ENCODE results near the gene MFAP2. TPM values are rescaled to one million over a fixed set of nuclear protein-coding genes. Genes with fewer than 3 reads are reported as not detected.

The MFAP2 gene
- total and polyA plus RNA-seq, 7 experiments from 2014 or later, result 0.76 TPM; not detected in 6

DNA sequence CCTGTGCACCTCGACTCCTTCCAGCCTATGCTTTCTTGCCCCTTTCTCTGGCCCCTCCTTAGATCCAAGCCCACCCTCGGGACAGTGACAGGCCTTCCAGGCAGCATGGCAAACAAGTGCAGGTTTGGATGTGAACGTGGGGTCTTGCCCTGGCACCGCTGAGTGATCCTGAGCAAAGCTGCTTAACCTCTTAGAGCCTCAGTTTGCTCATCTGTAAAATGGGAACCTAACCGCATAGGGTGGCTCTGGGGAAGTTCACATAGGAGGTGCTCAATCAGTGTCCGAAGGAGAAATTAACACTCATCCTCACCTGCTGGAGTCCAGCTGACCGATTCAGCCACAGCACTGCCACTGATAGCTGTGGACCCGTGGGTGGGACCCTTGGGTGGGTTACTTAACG, 7.2 kb downstream of the MFAP2 start:
- Histone ChIP-seq H3K36me3 (ENCODE audit: control insufficient read depth in 2 of 3, insufficient read depth in 3 of 3, low read length in 3 of 3) (peaks cover 0 to 31% (median 0%) of the 10 kb centered on the region in 3 experiments), H3K4me1 (ENCODE audit: control insufficient read depth in 2 of 2, insufficient read depth in 2 of 2, low read length in 2 of 2) (no peaks in the 10 kb centered on the region), H3K27me3 (ENCODE audit: control insufficient read depth in 2 of 2, insufficient read depth in 2 of 2, low read length in 2 of 2) (no peaks in the 10 kb centered on the region), H3K27ac (ENCODE audit: low read depth, low read length) (no peak overlapping the region), H3K4me3 (ENCODE audit: low read length) (no peak overlapping the region), H3K9me3 (ENCODE audit: control insufficient read depth in 2 of 3, low read length in 3 of 3) (no peaks in the 10 kb centered on the region)
- Mint-ChIP-seq H3K9me3 (no peaks in the 10 kb centered on the region), H3K27ac (no peak overlapping the region), H3K4me3 (no peak overlapping the region), H3K4me1 (no peaks in the 10 kb centered on the region), H3K27me3 (no peaks in the 10 kb centered on the region), H3K36me3 (peaks cover 0 to 3% (median 0%) of the 10 kb centered on the region in 5 donors)
- intact Hi-C loops (cut with micrococcal nuclease), result no loop called here
- no peak for ATAC-seq
- ChIA-PET CTCF (no interaction called here), POLR2A (no interaction called here)
- no peak for DNase-seq

DNA sequence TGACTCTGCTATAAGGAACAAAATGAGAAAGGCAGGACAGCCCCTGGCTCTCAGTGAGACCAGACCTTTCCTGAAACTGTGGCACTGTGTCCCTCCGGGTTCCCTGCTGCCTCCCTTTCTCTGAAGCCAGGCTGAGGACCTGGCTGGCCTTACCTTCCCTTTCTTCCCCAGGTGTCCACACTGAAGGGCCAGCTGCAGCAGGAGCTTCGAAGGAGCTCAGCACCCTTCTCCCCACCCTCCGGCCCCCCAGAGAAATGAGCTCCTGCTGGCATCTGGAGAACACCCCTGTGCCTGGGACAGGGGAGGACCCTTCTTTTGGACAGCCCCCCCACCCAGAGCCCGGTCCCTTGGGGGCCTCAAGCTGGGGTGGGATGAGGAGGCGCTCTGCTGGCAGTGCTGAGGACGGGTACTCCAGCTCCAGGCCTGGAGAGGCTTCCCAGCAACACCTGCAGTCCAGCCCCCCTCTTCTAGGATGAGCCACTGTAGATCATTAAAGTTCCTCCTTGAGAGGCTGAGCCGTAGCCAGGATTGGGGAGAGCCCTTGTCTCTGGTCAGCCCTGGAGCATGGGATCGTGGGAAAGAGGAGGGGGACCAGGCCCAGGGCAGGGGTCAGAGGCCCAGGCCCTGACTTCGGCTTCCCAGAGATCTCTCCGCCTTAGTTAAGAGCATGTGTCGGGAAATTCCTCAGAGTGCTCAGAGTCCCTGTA, 8.1 kb downstream of the MFAP2 start:
- Histone ChIP-seq H3K4me1 (ENCODE audit: control insufficient read depth in 2 of 2, insufficient read depth in 2 of 2, low read length in 2 of 2) (no peaks in the 10 kb centered on the region), H3K27ac (ENCODE audit: low read depth, low read length) (no peak overlapping the region), H3K4me3 (ENCODE audit: low read length) (no peak overlapping the region), H3K36me3 (ENCODE audit: control insufficient read depth in 2 of 3, insufficient read depth in 3 of 3, low read length in 3 of 3) (peaks cover 0 to 40% (median 0%) of the 10 kb centered on the region in 3 experiments), H3K9me3 (ENCODE audit: control insufficient read depth in 2 of 3, low read length in 3 of 3) (no peaks in the 10 kb centered on the region), H3K27me3 (ENCODE audit: control insufficient read depth in 2 of 2, insufficient read depth in 2 of 2, low read length in 2 of 2) (no peaks in the 10 kb centered on the region)
- DNase-seq (no peak), ATAC-seq (no peak)
- Mint-ChIP-seq H3K4me3 (no peak overlapping the region), H3K27me3 (no peaks in the 10 kb centered on the region), H3K36me3 (peaks cover 0 to 3% (median 0%) of the 10 kb centered on the region in 5 donors), H3K4me1 (peaks cover 0 to 1% (median 0%) of the 10 kb centered on the region in 7 donors), H3K9me3 (no peaks in the 10 kb centered on the region), H3K27ac (no peak overlapping the region)
- ChIA-PET CTCF (no interaction called here), POLR2A (interaction anchor here (0.6 kb wide), 1 partner anchor 8 kb away, joined by 3 read pairs; the partner anchor contains the start of gene MFAP2)
- intact Hi-C loops (cut with micrococcal nuclease), result no loop called here

DNA sequence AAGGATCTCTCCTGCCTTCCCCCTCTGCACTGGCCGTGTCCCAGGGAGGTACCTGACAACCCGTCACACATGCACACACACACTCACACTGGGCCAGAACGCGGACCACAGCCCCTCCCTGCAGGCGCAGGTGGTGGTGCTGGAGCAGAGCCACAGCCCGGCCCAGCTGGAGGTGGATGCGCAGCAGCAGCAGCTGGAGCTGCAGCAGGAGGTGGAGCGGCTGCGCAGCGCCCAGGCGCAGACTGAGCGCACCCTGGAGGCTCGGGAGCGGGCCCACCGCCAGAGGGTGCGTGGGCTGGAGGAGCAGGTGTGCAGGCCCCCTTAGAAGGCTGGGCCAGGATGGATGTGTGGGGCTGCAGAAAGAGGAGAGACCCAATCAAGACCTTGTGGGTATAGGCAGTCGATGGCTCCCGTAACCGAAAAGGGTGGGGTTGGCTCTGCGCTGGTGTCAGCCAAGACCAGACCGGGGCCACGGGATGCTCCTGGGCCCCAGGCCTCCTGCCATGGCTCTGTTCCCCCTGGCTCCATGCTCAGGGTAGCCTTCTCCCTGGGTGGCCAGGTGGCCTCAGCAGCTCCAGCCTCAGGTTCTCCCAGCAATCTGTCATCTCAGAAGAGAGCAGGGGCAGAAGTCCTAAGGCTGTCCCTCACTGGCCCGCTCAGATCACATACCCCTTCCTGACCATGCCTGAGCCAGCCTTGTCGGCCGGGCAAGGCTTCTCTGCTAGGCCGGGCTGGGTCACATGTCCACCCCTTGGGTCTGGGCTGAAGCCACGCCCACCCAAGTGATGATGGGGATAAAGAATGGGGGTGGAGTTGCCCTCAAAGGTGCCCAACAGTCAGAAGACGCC, 8.9 kb downstream of the MFAP2 start:
- CTCF ChIA-PET, result no interaction called here
- intact Hi-C loops (cut with micrococcal nuclease), result no loop called here
- no peaks in the 10 kb centered on the region for H3K9me3 ChIP-seq (ENCODE audit: control insufficient read depth in 2 of 3, low read length in 3 of 3)
- no peak for DNase-seq
- Mint-ChIP-seq H3K4me3 (no peak overlapping the region), H3K9me3 (no peaks in the 10 kb centered on the region), H3K4me1 (peaks cover 0 to 1% (median 0%) of the 10 kb centered on the region in 7 donors), H3K36me3 (peaks cover 0 to 4% (median 0%) of the 10 kb centered on the region in 5 donors), H3K27me3 (no peaks in the 10 kb centered on the region), H3K27ac (peak overlapping the region in 1 of 9 donors; percentile 51)
- no peak for ATAC-seq
- no peaks in the 10 kb centered on the region for H3K4me1 ChIP-seq (ENCODE audit: control insufficient read depth in 2 of 2, insufficient read depth in 2 of 2, low read length in 2 of 2)
- POLR2A ChIA-PET, result interaction anchor here (0.6 kb wide), 1 partner anchor 9 kb away, joined by 3 read pairs; the partner anchor contains the start of gene MFAP2
- no peak overlapping the region for H3K4me3 ChIP-seq (ENCODE audit: low read length)
- H3K36me3 ChIP-seq (ENCODE audit: control insufficient read depth in 2 of 3, insufficient read depth in 3 of 3, low read length in 3 of 3), result peaks cover 0 to 47% (median 0%) of the 10 kb centered on the region in 3 experiments
- H3K27me3 ChIP-seq (ENCODE audit: control insufficient read depth in 2 of 2, insufficient read depth in 2 of 2, low read length in 2 of 2), result no peaks in the 10 kb centered on the region
- H3K27ac ChIP-seq (ENCODE audit: low read depth, low read length), result no peak overlapping the region

- intact Hi-C loops (cut with micrococcal nuclease), result no loop called here
- POLR2A ChIA-PET, result no interaction called here
Measured at GRCh38 chr1:16970132-16970910, 10.1 kb downstream of the MFAP2 start.

DNA sequence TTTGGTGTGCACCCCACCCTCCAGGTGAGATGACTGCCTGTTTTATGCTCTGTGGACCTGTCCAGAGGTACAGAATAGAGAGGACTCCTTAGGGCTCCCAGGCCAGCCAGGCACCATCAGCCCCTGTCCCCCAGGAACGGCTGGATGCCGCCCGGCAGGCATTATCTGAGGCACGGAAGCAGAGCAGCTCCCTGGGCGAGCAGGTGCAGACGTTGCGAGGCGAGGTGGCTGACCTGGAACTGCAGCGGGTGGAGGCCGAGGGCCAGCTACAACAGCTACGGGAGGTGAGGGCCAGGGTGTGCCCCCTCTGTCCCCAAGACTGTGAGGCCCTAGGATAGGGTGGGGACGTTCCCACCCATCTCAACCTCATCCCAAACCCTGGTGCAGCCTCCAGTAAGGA, 10.8 kb downstream of the MFAP2 start:
- CTCF ChIA-PET, result interaction anchor here (1.7 kb wide), 1 partner anchor 10 kb away, joined by 5 read pairs; no protein-coding TSS in a partner anchor

More at GRCh38 chr1:16970132-16970910, 10.1 kb downstream of the MFAP2 start:
- H3K36me3 ChIP-seq (ENCODE audit: control insufficient read depth in 2 of 3, insufficient read depth in 3 of 3, low read length in 3 of 3), result peaks cover 0 to 60% (median 0%) of the 10 kb centered on the region in 3 experiments
- H3K4me3 Mint-ChIP-seq, result no peak overlapping the region
- no peaks in the 10 kb centered on the region for H3K4me1 ChIP-seq (ENCODE audit: control insufficient read depth in 2 of 2, insufficient read depth in 2 of 2, low read length in 2 of 2)
- no peak for ATAC-seq
- no peaks in the 10 kb centered on the region for H3K27me3 ChIP-seq (ENCODE audit: control insufficient read depth in 2 of 2, insufficient read depth in 2 of 2, low read length in 2 of 2)
- H3K27me3 Mint-ChIP-seq, result no peaks in the 10 kb centered on the region
- CTCF ChIA-PET, result interaction anchor here (1.1 kb wide), 1 partner anchor 10 kb away, joined by 5 read pairs; no protein-coding TSS in a partner anchor
- H3K36me3 Mint-ChIP-seq, result peaks cover 0 to 8% (median 0%) of the 10 kb centered on the region in 5 donors
- no peak overlapping the region for H3K4me3 ChIP-seq (ENCODE audit: low read length)
- DNase-seq, result no peak
- H3K9me3 Mint-ChIP-seq, result no peaks in the 10 kb centered on the region
- H3K9me3 ChIP-seq (ENCODE audit: control insufficient read depth in 2 of 3, low read length in 3 of 3), result no peaks in the 10 kb centered on the region
- H3K27ac Mint-ChIP-seq, result peak overlapping the region in 2 of 9 donors; percentile 36 to 51
- H3K27ac ChIP-seq (ENCODE audit: low read depth, low read length), result no peak overlapping the region
- H3K4me1 Mint-ChIP-seq, result peaks cover 0 to 1% (median 0%) of the 10 kb centered on the region in 7 donors

GRCh38 chr1:16969057-16969611, 11.3 kb downstream of the MFAP2 start:
- Histone ChIP-seq H3K9me3 (ENCODE audit: control insufficient read depth in 2 of 3, low read length in 3 of 3) (no peaks in the 10 kb centered on the region), H3K27me3 (ENCODE audit: control insufficient read depth in 2 of 2, insufficient read depth in 2 of 2, low read length in 2 of 2) (no peaks in the 10 kb centered on the region), H3K36me3 (ENCODE audit: control insufficient read depth in 2 of 3, insufficient read depth in 3 of 3, low read length in 3 of 3) (peaks cover 0 to 64% (median 0%) of the 10 kb centered on the region in 3 experiments), H3K4me1 (ENCODE audit: control insufficient read depth in 2 of 2, insufficient read depth in 2 of 2, low read length in 2 of 2) (no peaks in the 10 kb centered on the region), H3K27ac (ENCODE audit: low read depth, low read length) (no peak overlapping the region), H3K4me3 (ENCODE audit: low read length) (no peak overlapping the region)
- Mint-ChIP-seq H3K9me3 (peaks cover 0 to 3% (median 0%) of the 10 kb centered on the region in 11 donors), H3K4me3 (no peak overlapping the region), H3K27me3 (no peaks in the 10 kb centered on the region), H3K4me1 (peaks cover 0 to 1% (median 0%) of the 10 kb centered on the region in 7 donors), H3K27ac (no peak overlapping the region), H3K36me3 (peaks cover 0 to 10% (median 0%) of the 10 kb centered on the region in 5 donors)
- CTCF ChIA-PET, result interaction anchor here (1.7 kb wide), 1 partner anchor 9 kb away, joined by 5 read pairs; no protein-coding TSS in a partner anchor
- intact Hi-C loops (cut with micrococcal nuclease), result loop anchor here in 1 of 2 donors (10.0 kb wide), 1 partner anchor 46 kb away; the partner anchor contains the start of gene ATP13A2
- ATAC-seq, result no peak
- POLR2A ChIA-PET, result no interaction called here
- DNase-seq, result no peak

More for the DNA sequence above, 10.8 kb downstream of the MFAP2 start:
- intact Hi-C loops (cut with micrococcal nuclease), result loop anchor here in 1 of 2 donors (10.0 kb wide), 1 partner anchor 45 kb away; the partner anchor contains the start of gene ATP13A2
- Histone ChIP-seq H3K27me3 (ENCODE audit: control insufficient read depth in 2 of 2, insufficient read depth in 2 of 2, low read length in 2 of 2) (no peaks in the 10 kb centered on the region), H3K27ac (ENCODE audit: low read depth, low read length) (no peak overlapping the region), H3K9me3 (ENCODE audit: control insufficient read depth in 2 of 3, low read length in 3 of 3) (no peaks in the 10 kb centered on the region), H3K36me3 (ENCODE audit: control insufficient read depth in 2 of 3, insufficient read depth in 3 of 3, low read length in 3 of 3) (peaks cover 0 to 64% (median 0%) of the 10 kb centered on the region in 3 experiments), H3K4me3 (ENCODE audit: low read length) (no peak overlapping the region), H3K4me1 (ENCODE audit: control insufficient read depth in 2 of 2, insufficient read depth in 2 of 2, low read length in 2 of 2) (no peaks in the 10 kb centered on the region)
- Mint-ChIP-seq H3K4me1 (peaks cover 0 to 1% (median 0%) of the 10 kb centered on the region in 7 donors), H3K9me3 (peaks cover 0 to 3% (median 0%) of the 10 kb centered on the region in 11 donors), H3K27ac (no peak overlapping the region), H3K4me3 (no peak overlapping the region), H3K36me3 (peaks cover 0 to 10% (median 0%) of the 10 kb centered on the region in 5 donors), H3K27me3 (no peaks in the 10 kb centered on the region)
- POLR2A ChIA-PET, result no interaction called here
- DNase-seq (no peak), ATAC-seq (no peak)
